GM12892 (cell line): ENCODE results near the gene C19orf85.

Experiments
- POLR2A ChIP-seq: IDR thresholded peaks from 2 replicates; pipeline ENCODE4 v1.6.1; 2011; ENCODE audit warnings: low read depth, low read length, control low read depth
- POLR2AphosphoS5 ChIP-seq: IDR thresholded peaks from 2 replicates; pipeline ENCODE4 v1.6.1; 2011; ENCODE audit warnings: low read depth, low read length, control low read depth
- TAF1 ChIP-seq: IDR thresholded peaks from 2 replicates; pipeline ENCODE4 v1.6.1; 2011; ENCODE audit warnings: low read depth, mild to moderate bottlenecking, control low read depth, low read length, borderline replicate concordance

- TF ChIP-seq POLR2A: no peak; the same call in 1 of the 2 replicates
- TF ChIP-seq POLR2AphosphoS5: no peak
- TF ChIP-seq TAF1: no peak
Measured at GRCh38 chr19:55461974-55462626, 2.5 kb downstream of the C19orf85 start.
